HG03575 (cell line): ENCODE measurements around the gene AKR7A2.
"Not testable (repeated sequence)": the region's sequence is repeated elsewhere in the genome, so short reads cannot be mapped to it uniquely, and the experiment has no call there.

Source experiments
- ATAC-seq: cut with Tn5 transposase; IDR thresholded peaks from one replicate; pipeline ENCODE4 v1.9.1; 2021; ENCODE audit not compliant: unreplicated experiment, insufficient number of reproducible peaks, low FRiP score; ENCODE audit errors: extremely low read depth

Gene AKR7A2

GRCh38 chr1:19273844-19274531 is 38.0 kb downstream of the AKR7A2 start:
- not testable (repeated sequence) for ATAC-seq

- ATAC-seq = no peak
Observed at GRCh38 chr1:19273106-19273843, 38.7 kb downstream of the AKR7A2 start.

GRCh38 chr1:19272064-19272463 is 39.9 kb downstream of the AKR7A2 start:
- ATAC-seq = no peak

- ATAC-seq = not testable (repeated sequence)
Observed at GRCh38 chr1:19270343-19270730, 41.6 kb downstream of the AKR7A2 start.

GRCh38 chr1:19269427-19270342 is 42.3 kb downstream of the AKR7A2 start:
- not testable (repeated sequence) for ATAC-seq

- ATAC-seq = no peak
Observed at GRCh38 chr1:19268445-19268844, 43.5 kb downstream of the AKR7A2 start.

- no peak for ATAC-seq
Observed at GRCh38 chr1:19262744-19263143, 49.2 kb downstream of the AKR7A2 start.

GRCh38 chr1:19262047-19262446 is 49.9 kb downstream of the AKR7A2 start:
- ATAC-seq = no peak

- ATAC-seq = no peak
Observed at GRCh38 chr1:19260211-19261138, 51.5 kb downstream of the AKR7A2 start.

- ATAC-seq = no peak
Observed at GRCh38 chr1:19258353-19258752, 53.6 kb downstream of the AKR7A2 start.

GRCh38 chr1:19257178-19257914 is 54.6 kb downstream of the AKR7A2 start:
- ATAC-seq = no peak

GRCh38 chr1:19256301-19256700 is 55.6 kb downstream of the AKR7A2 start:
- not testable (repeated sequence) for ATAC-seq

GRCh38 chr1:19255288-19255687 is 56.7 kb downstream of the AKR7A2 start:
- no peak for ATAC-seq

GRCh38 chr1:19254416-19254815 is 57.5 kb downstream of the AKR7A2 start:
- no peak for ATAC-seq
